ENCODE results near the gene GPR158.

Gene GPR158

DNA sequence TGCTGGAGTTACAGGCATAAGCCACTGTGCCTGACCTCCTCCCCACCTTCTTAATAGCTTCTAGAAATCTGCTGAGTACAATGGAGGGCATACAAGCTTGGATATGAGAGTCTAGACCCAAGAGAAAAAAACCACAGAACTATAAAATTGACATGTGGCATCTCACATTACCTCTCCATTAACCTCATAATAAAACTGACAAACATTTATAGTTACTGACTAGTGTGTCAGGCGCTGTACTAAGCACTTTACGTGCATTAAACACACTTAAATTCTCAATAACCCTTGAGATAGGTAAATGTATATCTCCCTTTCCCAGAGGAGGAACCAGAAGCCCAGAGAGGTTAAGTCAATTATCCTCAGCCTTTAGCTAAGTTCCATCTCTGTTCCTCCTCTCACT, 458.7 kb downstream of the GPR158 start:
- Histone ChIP-seq H3K27me3 (ENCODE audit: control insufficient read depth, insufficient read depth, low read length, poor library complexity, severe bottlenecking) (no peaks in the 10 kb centered on the region), H3K9me3 (ENCODE audit: control insufficient read depth, low read length) (no peaks in the 10 kb centered on the region), H3K4me3 (ENCODE audit: insufficient read depth, low read depth, low read length) (no peak overlapping the region), H3K36me3 (ENCODE audit: control insufficient read depth, insufficient read depth, low read length) (no peaks in the 10 kb centered on the region), H3K27ac (ENCODE audit: insufficient read depth, low read depth, low read length, poor library complexity, severe bottlenecking) (no peak overlapping the region), H3K4me1 (ENCODE audit: control insufficient read depth, insufficient read depth, low read length) (no peaks in the 10 kb centered on the region)
- WGBS, 2 experiments: 100% methylated on average over 2 of the region's 2 CpGs

DNA sequence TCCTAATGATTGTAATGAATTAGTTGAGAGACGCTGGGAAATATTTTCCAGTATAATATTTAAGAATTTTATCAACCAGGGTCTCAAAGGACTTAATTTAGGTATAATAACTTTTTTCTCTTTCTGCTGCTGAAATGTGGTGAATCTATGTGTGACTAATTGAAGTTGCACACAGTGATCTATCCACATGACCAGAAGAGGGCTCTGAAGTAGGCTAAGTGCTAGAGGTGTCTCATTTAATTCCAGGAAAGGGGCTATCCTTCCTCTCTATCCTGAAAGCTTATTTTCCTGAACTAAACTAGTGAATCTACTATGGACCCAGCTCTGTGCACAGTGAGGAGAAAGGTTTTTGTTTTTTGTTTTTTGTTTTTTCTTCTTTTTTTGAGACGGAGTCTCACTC, 464.8 kb downstream of the GPR158 start:
- H3K27ac ChIP-seq (ENCODE audit: insufficient read depth, low read depth, low read length, poor library complexity, severe bottlenecking): no peak overlapping the region
- 78 to 87% methylated on average over 1 to 2 of the region's 2 CpGs for WGBS, 2 experiments
- no peaks in the 10 kb centered on the region for H3K36me3 ChIP-seq (ENCODE audit: control insufficient read depth, insufficient read depth, low read length)
- H3K27me3 ChIP-seq (ENCODE audit: control insufficient read depth, insufficient read depth, low read length, poor library complexity, severe bottlenecking): no peaks in the 10 kb centered on the region
- no peaks in the 10 kb centered on the region for H3K9me3 ChIP-seq (ENCODE audit: control insufficient read depth, low read length)
- H3K4me1 ChIP-seq (ENCODE audit: control insufficient read depth, insufficient read depth, low read length): no peaks in the 10 kb centered on the region
- H3K4me3 ChIP-seq (ENCODE audit: insufficient read depth, low read depth, low read length): no peak overlapping the region

GRCh38 chr10:25641595-25641994, 466.8 kb downstream of the GPR158 start:
- no peaks in the 10 kb centered on the region for H3K9me3 ChIP-seq (ENCODE audit: control insufficient read depth, low read length)
- no peaks in the 10 kb centered on the region for H3K36me3 ChIP-seq (ENCODE audit: control insufficient read depth, insufficient read depth, low read length)
- H3K27me3 ChIP-seq (ENCODE audit: control insufficient read depth, insufficient read depth, low read length, poor library complexity, severe bottlenecking): no peaks in the 10 kb centered on the region
- H3K4me3 ChIP-seq (ENCODE audit: insufficient read depth, low read depth, low read length): no peak overlapping the region
- no peak overlapping the region for H3K27ac ChIP-seq (ENCODE audit: insufficient read depth, low read depth, low read length, poor library complexity, severe bottlenecking)
- no peaks in the 10 kb centered on the region for H3K4me1 ChIP-seq (ENCODE audit: control insufficient read depth, insufficient read depth, low read length)
- 97 to 100% methylated on average over 1 of the region's 1 CpG for WGBS, 2 experiments

- Histone ChIP-seq H3K4me3 (ENCODE audit: insufficient read depth, low read depth, low read length) (no peak overlapping the region), H3K4me1 (ENCODE audit: control insufficient read depth, insufficient read depth, low read length) (no peaks in the 10 kb centered on the region), H3K27me3 (ENCODE audit: control insufficient read depth, insufficient read depth, low read length, poor library complexity, severe bottlenecking) (no peaks in the 10 kb centered on the region), H3K36me3 (ENCODE audit: control insufficient read depth, insufficient read depth, low read length) (no peaks in the 10 kb centered on the region), H3K9me3 (ENCODE audit: control insufficient read depth, low read length) (no peaks in the 10 kb centered on the region), H3K27ac (ENCODE audit: insufficient read depth, low read depth, low read length, poor library complexity, severe bottlenecking) (no peak overlapping the region)
- 83 to 87% methylated on average over 3 of the region's 3 CpGs for WGBS, 2 experiments
Observed at GRCh38 chr10:25642721-25643120, 467.9 kb downstream of the GPR158 start.

DNA sequence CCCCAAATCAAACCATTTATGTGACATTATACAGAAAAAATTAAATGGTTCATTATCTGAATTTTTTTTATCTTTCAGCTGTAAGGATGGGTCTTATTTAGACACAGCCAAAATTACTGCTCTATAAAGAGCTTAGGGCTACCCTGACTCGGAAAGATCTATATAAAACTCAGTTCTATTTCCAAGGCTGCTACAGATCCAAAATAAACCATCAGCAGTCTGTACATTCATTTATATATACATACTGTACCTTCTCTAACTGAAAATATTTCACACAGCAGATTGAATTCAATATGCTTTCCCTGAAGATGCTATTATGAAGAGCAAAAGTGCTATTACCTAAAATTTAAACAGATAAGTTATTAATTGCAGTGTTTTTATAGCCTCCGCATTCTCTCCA, 471.6 kb downstream of the GPR158 start:
- H3K27me3 ChIP-seq (ENCODE audit: control insufficient read depth, insufficient read depth, low read length, poor library complexity, severe bottlenecking): no peaks in the 10 kb centered on the region
- no peaks in the 10 kb centered on the region for H3K36me3 ChIP-seq (ENCODE audit: control insufficient read depth, insufficient read depth, low read length)
- 85 to 88% methylated on average over 1 to 2 of the region's 2 CpGs for WGBS, 2 experiments

DNA sequence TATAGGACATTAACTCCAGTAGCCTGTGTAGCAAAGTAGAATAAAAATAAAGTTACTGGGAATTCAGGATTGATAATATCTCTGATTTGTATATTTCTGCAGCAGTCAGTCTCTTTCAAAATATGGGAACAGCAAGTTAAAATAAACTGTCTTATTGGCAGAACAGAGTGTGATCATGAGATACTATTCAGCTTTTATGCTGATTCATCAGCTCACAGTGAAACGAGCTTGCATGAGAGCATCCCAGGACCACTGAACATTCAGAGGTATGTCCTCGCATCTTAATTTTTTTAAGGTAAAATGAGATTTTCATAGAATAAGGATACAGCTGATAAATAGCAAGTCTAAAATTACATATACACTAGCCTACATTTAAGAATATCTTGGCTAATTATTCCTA, 476.7 kb downstream of the GPR158 start:
- Histone ChIP-seq H3K4me1 (ENCODE audit: control insufficient read depth, insufficient read depth, low read length) (no peaks in the 10 kb centered on the region), H3K9me3 (ENCODE audit: control insufficient read depth, low read length) (no peaks in the 10 kb centered on the region), H3K27ac (ENCODE audit: insufficient read depth, low read depth, low read length, poor library complexity, severe bottlenecking) (no peak overlapping the region), H3K27me3 (ENCODE audit: control insufficient read depth, insufficient read depth, low read length, poor library complexity, severe bottlenecking) (no peaks in the 10 kb centered on the region), H3K4me3 (ENCODE audit: insufficient read depth, low read depth, low read length) (no peak overlapping the region), H3K36me3 (ENCODE audit: control insufficient read depth, insufficient read depth, low read length) (no peaks in the 10 kb centered on the region)
- 82 to 100% methylated on average over 1 to 2 of the region's 2 CpGs for WGBS, 2 experiments

More for the DNA sequence above, 471.6 kb downstream of the GPR158 start:
- H3K4me3 ChIP-seq (ENCODE audit: insufficient read depth, low read depth, low read length): no peak overlapping the region
- H3K4me1 ChIP-seq (ENCODE audit: control insufficient read depth, insufficient read depth, low read length): no peaks in the 10 kb centered on the region
- no peak overlapping the region for H3K27ac ChIP-seq (ENCODE audit: insufficient read depth, low read depth, low read length, poor library complexity, severe bottlenecking)
- no peaks in the 10 kb centered on the region for H3K9me3 ChIP-seq (ENCODE audit: control insufficient read depth, low read length)

Measured in ectodermal cell (in vitro differentiated cells).